NCI-H1417 treated with DMSO at 0.1 percent for 48 hours (cell line): ENCODE measurements around the gene PDRG1.
"Not testable (repeated sequence)": the region's sequence is repeated elsewhere in the genome, so short reads cannot be mapped to it uniquely, and the experiment has no call there.

Experiments
- DNase-seq: peaks from one replicate; lab custom pipeline; 2025; lab: John Stamatoyannopoulos, UW

Gene PDRG1

DNA sequence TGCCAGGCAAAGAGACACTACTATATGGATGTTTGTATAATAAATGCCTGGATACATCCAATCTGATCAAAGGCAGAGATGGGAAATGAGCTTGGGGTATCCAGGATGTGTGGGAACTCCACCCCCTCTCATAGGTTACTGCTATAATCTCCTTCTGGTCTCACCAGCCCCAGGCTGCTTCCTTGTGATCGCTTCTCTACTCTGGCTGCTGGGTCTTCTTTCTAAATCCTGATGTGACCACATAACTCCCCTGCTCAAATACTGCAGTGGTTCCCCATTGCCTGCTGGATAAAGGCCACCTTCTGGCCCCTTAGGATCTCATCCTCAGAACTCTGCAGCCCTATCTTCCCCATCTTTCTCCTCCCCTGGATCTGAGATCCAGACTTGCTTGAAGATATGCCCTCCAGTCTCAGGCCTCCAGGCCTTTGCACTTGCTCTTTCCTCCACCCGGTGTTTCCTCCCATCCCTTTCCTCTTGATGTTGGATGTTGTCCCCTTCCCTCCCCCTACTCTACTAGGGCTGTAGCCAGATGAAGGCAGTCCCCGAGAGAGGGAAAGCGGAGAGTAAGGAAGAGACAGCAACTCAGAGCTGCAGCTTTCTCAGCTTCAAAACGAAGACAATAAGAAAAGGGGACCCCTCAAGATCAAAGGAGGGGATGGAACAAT lies 15.3 kb upstream of the PDRG1 start:
- DNase-seq: no peak

DNA sequence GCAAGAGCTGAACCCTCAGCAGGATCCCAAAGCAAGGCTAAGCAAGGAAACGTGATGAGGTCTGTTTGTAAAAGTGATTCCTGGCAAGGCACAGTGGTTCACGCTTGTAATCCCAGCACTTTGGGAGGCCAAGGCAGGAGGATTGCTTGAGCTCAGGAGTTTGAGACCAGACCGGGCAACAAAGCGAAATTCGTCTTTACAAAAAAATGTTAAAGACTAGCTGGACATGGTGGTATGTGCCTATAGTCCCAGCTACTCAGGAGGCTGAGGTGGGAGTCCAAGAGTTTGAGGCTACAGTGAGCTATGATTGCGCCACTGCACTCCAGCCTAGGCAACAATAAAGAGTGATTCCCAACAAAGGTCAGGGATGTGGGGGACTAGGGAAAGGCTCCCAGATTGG lies 12.0 kb upstream of the PDRG1 start:
- DNase-seq: no peak

- DNase-seq: no peak
Measured at GRCh38 chr20:31962761-31963160, 10.9 kb upstream of the PDRG1 start.

DNA sequence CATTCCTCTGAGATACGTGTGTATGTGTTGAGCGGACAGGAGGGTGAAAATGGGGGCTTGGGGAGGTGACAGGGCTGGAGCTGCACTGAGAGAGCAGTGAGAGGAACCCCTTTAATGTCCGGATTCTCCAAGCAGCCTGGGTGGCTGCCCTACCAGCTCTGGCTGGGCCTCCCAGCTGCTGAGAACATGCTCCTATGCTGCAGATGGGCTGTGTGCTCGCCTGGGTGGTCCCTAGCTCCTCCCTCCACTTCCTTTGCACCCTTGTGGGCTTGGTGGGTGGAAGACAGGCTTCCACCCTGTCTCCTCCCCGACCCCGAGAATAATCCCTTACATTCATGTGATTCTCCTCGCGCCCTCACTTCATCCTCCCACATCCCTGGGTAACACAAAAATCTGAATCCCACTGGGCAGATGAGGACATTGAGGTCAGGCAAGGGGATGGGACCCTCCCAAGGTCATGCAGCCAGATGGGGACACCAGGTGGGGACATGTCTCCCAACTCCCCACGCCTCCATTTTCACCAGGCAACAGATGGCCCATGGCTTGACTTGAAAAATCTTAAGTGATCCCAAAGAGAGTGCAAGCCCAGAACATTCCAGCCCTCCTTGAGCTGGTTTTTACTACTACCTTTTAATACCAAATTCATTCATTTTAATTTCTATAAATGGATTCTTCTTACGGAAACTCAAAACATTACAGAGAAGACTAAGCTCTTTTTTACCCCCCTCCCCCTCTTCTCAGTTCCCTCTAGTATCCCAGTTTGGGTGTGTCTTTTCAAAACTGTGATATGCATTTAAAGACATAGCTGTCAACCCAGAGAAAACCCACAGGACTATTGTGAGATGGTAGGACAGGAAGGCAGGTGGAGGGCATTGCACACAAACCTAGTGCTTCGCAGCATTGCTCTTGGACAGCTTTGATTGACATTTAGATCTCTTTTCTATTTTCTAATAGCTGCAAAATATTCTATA lies 5.0 kb upstream of the PDRG1 start:
- no peak for DNase-seq

DNA sequence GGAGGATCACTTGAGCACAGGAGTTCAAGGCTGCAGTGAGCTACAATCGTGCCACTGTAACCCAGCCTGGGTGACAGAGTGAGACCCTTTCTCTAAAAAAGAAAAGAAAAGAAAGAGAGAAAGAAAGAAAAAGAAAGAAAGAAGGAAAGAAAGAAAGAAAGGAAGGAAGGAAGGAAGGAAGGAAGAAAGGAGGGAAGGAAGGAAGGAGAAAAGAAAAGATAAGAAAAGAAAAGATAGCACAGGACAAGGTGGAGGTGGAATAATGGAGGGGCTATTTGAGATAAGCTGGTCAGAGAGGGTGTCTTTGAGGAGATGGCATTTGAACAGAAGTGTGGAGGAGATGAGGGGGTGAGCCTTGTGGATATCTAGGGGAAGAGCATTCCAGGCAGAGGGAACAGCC lies 2.7 kb upstream of the PDRG1 start:
- DNase-seq: no peak

- DNase-seq: no peak
Measured at GRCh38 chr20:31953556-31954148, 1.8 kb upstream of the PDRG1 start.

DNA sequence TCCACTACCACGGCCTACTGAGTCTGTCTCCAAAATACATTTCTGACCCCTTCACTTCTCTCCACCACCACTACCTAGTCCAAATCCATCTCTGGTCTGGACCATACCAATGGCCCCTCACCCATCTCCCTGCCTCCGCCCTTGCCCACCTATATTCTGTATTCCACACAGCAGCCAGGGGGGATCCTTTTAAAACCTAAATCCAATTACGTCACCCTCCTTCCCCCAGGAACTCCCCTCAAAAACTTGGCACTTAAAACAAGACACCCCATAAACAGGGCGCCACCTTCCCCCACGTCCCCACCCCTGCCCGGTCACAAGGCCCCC lies 680 bp downstream of the PDRG1 start:
- DNase-seq: no peak

DNA sequence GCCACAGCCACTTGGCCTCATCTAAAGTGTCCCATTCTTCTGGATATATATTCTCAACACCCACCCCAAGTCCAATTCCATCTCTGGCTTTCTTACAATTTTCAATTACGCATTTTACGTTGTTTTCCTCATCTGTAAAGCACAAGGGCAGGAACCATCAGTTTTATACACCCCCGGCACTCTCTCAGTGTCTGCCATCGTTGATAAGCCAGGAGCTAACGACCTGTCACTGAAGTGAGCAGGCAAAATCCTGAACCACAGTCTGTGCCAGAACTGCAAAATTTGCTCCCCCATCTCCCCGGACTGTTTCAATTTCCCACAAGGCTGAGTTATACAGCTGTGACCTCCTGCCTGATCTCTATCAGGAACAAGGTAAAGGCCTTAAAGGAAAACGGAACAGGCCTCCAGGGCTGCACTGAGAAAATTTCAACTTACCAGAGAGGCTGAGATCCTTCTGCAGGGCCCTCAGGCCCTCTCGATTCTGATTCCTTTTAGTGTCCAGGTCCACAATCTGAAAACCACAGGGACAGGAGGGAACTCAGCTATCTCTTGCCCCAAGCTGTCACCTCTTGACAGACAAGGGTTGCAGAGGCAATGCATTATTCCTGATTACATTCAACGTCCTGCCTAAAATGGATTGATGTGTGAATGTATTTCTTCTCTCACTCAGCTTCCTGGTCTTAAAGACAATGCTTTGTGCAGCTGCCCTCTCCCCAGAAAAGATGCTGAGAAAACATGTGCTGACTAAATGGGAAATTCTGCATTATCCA lies 1.8 kb downstream of the PDRG1 start:
- no peak for DNase-seq

DNA sequence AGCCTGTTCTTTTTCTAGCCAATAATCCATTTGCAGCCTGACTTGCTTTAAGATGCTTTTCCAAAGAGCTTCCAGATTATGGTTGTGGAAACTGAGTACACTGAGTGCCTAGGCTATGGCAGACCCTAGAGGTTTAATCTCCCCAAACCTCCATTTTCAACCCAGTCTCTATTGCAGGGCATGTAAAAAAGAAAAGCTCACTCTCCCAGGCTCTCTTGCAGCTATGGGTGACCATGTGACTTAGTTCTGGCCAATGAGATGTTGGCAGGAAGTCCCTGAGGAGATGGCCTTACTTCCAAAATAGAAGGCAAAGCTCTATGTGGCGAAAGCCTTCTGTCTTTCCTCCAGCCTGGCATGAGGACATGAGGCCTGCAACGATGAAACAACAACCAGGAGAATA lies 3.8 kb downstream of the PDRG1 start:
- DNase-seq: no peak

- DNase-seq: no peak
Measured at GRCh38 chr20:31945785-31946184, 6.1 kb downstream of the PDRG1 start.

- no peak for DNase-seq
Measured at GRCh38 chr20:31945319-31945718, 6.5 kb downstream of the PDRG1 start.

DNA sequence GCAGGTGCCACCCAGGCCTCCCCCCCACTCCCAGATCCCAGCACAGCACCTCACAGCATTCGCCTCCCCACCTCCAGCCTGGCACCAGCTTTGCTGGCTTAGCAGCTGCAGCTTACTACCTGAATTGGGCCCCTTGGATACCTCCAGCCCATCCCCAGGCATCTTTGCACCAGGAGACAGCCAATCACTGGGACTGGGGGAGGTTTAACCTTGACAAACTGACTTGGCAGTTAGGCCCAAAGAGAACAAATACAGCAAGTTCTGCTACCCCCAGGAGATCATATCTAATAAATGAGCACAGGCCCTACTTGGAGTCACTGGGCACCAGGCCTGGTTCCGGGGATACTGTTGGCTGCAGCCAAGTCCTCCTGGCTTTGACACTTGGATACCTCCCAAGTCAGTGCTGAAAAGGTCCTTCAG lies 8.8 kb downstream of the PDRG1 start:
- no peak for DNase-seq

DNA sequence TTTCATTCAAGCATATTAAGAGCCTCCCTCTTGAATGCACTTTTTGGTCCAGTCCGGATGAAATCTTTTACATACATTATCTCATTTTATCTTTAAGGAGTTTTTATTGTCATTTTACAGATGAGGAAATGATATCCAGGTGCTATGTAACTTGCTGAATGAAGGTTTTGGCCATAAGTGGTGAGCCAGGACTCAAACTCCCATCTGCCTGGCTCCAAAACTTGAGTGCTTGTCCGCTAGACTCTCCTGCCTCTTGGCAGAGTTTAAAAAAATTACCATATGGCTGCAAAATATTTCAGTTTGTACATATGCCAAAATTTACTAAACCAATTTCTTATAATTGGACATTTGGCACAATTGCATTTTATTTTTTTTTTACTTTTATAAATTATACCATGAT lies 12.2 kb downstream of the PDRG1 start:
- no peak for DNase-seq

DNA sequence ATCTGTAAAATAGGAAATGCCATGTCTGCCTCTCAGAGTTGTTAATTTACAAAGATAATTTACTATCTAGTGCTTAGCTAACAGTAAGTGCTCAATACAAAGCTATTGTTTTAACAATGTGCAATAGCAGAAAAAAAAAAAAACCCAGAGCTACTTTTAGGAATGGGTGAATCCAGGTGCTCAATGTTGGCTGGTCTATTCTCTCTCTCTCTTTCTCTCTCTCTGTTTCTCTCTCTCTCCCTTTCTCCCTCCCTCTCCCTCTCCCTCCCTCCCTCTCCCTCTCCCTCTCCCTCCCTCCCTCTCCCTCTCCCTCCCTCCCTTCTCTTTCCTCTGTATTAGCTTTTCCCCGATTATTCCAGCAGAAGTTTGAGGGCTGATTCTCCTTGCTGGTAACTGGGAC lies 14.0 kb downstream of the PDRG1 start:
- no peak for DNase-seq

- no peak for DNase-seq
Measured at GRCh38 chr20:31936420-31936819, 15.4 kb downstream of the PDRG1 start.

DNA sequence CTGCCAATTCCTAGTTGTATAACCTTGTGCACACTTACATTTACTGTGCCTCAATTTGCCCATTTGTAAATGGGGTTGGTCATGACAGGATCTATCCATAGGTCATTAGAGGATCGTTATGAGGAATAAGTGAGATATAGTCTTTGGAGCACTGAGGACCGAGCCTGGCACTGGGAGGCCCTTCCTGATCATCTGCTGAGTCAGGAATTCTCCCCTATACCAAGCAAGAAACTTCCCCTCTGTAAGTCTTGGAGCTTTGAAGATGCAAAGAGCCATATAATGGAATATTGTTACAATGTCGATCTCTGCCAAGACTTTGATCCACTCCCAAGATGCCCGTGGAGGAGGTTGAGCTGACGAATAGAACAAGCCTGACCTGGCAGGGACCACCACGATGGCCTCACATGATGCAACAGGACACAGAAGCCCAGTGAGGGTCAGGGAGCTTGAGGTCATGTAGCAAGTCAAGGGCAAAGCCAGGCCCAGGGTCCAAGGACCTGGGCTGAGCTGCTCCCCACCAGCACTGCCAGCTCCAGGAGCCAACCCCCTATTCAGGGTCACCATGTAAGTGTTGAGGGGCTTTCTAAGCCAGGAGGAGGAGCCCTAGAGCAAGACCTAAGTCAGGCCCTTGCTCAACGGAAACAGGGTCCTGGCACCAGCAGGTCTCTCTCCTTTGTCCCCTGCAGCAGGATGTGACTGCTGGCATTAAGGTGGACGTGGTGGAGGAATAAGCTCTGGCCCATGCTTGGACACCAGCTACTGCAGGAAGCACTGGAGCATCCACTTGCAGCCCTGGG lies 16.7 kb downstream of the PDRG1 start:
- DNase-seq: no peak

GRCh38 chr20:31934491-31934890 lies 17.4 kb downstream of the PDRG1 start:
- no peak for DNase-seq

GRCh38 chr20:31933698-31934097 lies 18.1 kb downstream of the PDRG1 start:
- DNase-seq: no peak

- no peak for DNase-seq
Measured at GRCh38 chr20:31930779-31931178, 21.1 kb downstream of the PDRG1 start.

DNA sequence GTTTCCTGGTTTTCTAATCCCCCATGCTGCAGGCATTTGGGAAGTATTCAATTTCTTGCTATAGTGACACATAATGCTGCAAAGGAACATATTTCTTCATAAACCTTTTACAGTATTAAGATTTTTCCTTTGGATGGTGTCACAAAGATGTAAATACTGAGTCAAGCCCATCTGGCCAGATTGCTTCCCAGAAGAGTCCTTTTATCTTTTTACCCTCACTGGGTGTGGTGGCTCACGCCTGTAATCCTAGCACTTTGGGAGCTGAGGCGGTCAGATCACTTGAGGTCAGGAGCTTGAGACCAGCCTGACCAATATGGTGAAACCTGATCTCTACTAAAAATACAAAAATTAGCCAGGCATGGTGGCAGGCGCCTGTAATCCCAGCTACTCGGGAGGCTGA lies 22.2 kb downstream of the PDRG1 start:
- not testable (repeated sequence) for DNase-seq

DNA sequence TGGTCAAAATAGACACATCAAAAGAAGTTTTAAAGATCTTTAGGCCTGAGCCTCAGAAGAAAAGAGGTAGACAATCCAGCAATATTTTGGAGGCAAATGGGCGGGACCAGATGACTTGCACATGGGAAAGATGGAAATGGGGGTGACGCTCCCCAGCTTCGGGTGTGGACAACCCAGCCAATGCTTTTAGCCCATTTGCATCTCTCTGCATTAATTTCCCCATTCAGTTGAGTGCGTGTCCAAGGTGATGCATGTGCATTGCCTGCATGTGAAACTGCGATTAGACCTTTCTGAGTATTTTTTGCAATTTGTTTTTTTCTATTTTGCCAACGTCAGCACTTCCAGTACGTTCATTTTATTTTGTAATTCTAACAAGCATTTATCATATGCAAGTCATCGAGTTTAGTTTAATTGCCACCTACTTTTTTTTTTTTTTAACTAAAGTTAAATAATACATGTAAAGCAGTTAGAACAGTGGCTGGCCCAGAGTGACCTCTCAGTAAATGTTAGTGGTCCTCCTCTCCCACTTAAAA lies 24.2 kb downstream of the PDRG1 start:
- DNase-seq: peak; percentile 56
